Measurements from ENCODE around the gene MAST1.
"Not testable (repeated sequence)": the region's sequence is repeated elsewhere in the genome, so short reads cannot be mapped to it uniquely, and the experiment has no call there.

Gene MAST1

GRCh38 chr19:12873891-12874745, 35.8 kb downstream of the MAST1 start:
- DNase-seq = no peak

GRCh38 chr19:12875086-12875485, 36.8 kb downstream of the MAST1 start:
- DNase-seq = no peak

- no peak for DNase-seq
Observed at GRCh38 chr19:12880551-12881171, 42.3 kb downstream of the MAST1 start.

- peak; percentile 95 for DNase-seq
Observed at GRCh38 chr19:12881172-12881808, 43.0 kb downstream of the MAST1 start, which contains the start of gene DNASE2. DNASE2 (minus strand) TSS chr19:12881449; CDS start chr19:12881375, 74 bp downstream.

GRCh38 chr19:12882589-12882988, 44.3 kb downstream of the MAST1 start:
- DNase-seq = no peak

GRCh38 chr19:12884202-12884601, 45.9 kb downstream of the MAST1 start:
- no peak for DNase-seq

- DNase-seq = no peak
Observed at GRCh38 chr19:12884627-12884925, 46.3 kb downstream of the MAST1 start.

- DNase-seq = no peak
Observed at GRCh38 chr19:12884926-12885748, 46.8 kb downstream of the MAST1 start.

GRCh38 chr19:12885749-12886650, 47.7 kb downstream of the MAST1 start:
- no peak for DNase-seq

- no peak for DNase-seq
Observed at GRCh38 chr19:12886651-12886968, 48.3 kb downstream of the MAST1 start.

- DNase-seq = no peak
Observed at GRCh38 chr19:12886969-12887747, 48.8 kb downstream of the MAST1 start, which contains the start of gene KLF1. KLF1 (minus strand) TSS chr19:12887201; CDS start chr19:12887140, 61 bp downstream.

GRCh38 chr19:12888006-12888603, 49.8 kb downstream of the MAST1 start:
- no peak for DNase-seq

- not testable (repeated sequence) for DNase-seq
Observed at GRCh38 chr19:12890299-12890786, 52.0 kb downstream of the MAST1 start.

- peak; percentile 94 for DNase-seq
Observed at GRCh38 chr19:12890787-12891552, 52.7 kb downstream of the MAST1 start, which contains the start of gene GCDH. GCDH (plus strand) TSS chr19:12891160; CDS start chr19:12891305, 145 bp downstream.

GRCh38 chr19:12891553-12892021, 53.3 kb downstream of the MAST1 start:
- no peak for DNase-seq

GRCh38 chr19:12893582-12893981, 55.3 kb downstream of the MAST1 start:
- no peak for DNase-seq

- no peak for DNase-seq
Observed at GRCh38 chr19:12896460-12896859, 58.1 kb downstream of the MAST1 start.

GRCh38 chr19:12899891-12900518, 61.7 kb downstream of the MAST1 start:
- no peak for DNase-seq

- no peak for DNase-seq
Observed at GRCh38 chr19:12907166-12907565, 68.9 kb downstream of the MAST1 start.
